Measurements from ENCODE around the gene TMEM25.

The TMEM25 gene

GRCh38 chr11:118537409-118537980 lies 6.5 kb downstream of the TMEM25 start:
- H3K9me3 ChIP-seq (ENCODE audit: control insufficient read depth, insufficient read depth, low read length), result no peaks in the 10 kb centered on the region
- no peak overlapping the region for H3K27ac ChIP-seq (ENCODE audit: low read depth, low read length)
- TF ChIP-seq EZH2phosphoT487 (IDR thresholded peaks at IDR 0.05; ENCODE audit: borderline replicate concordance, low read length) (no peak), CTCF (IDR thresholded peaks at IDR 0.05; ENCODE audit: low read depth, low read length, poor library complexity, severe bottlenecking) (no peak)

GRCh38 chr11:118544010-118544646 lies 13.1 kb downstream of the TMEM25 start:
- no peaks in the 10 kb centered on the region for H3K9me2 ChIP-seq (replicated peaks; ENCODE audit: control insufficient read depth, low read length)
- no peak overlapping the region for H3K4me2 ChIP-seq (ENCODE audit: low read length)
- no peak overlapping the region for H3K27ac ChIP-seq (ENCODE audit: low read depth, low read length)
- no peaks in the 10 kb centered on the region for H3K9me3 ChIP-seq (ENCODE audit: control insufficient read depth, insufficient read depth, low read length)
- H3F3A ChIP-seq (ENCODE audit: control insufficient read depth, insufficient read depth), result no peaks in the 10 kb centered on the region; the same call in 1 of the 2 replicates
- no peaks in the 10 kb centered on the region for H3K36me3 ChIP-seq (ENCODE audit: control insufficient read depth, low read length)
- H3K79me2 ChIP-seq (ENCODE audit: control insufficient read depth, low read length), result no peaks in the 10 kb centered on the region
- TF ChIP-seq EZH2phosphoT487 (IDR thresholded peaks at IDR 0.05; ENCODE audit: borderline replicate concordance, low read length) (no peak), CTCF (IDR thresholded peaks at IDR 0.05; ENCODE audit: low read depth, low read length, poor library complexity, severe bottlenecking) (no peak)
- H4K20me1 ChIP-seq (ENCODE audit: control insufficient read depth, insufficient read depth, low read depth, low read length), result no peaks in the 10 kb centered on the region
- no peak overlapping the region for H3K4me3 ChIP-seq (ENCODE audit: low read length)
- no peaks in the 10 kb centered on the region for H3K27me3 ChIP-seq (ENCODE audit: control insufficient read depth, low read length)
- no peaks in the 10 kb centered on the region for H3K4me1 ChIP-seq (ENCODE audit: control insufficient read depth, low read length)

More at GRCh38 chr11:118537409-118537980, 6.5 kb downstream of the TMEM25 start:
- no peaks in the 10 kb centered on the region for H3K9me2 ChIP-seq (replicated peaks; ENCODE audit: control insufficient read depth, low read length)
- H3K4me1 ChIP-seq (ENCODE audit: control insufficient read depth, low read length), result no peaks in the 10 kb centered on the region
- no peak overlapping the region for H3K4me2 ChIP-seq (ENCODE audit: low read length)
- no peaks in the 10 kb centered on the region for H4K20me1 ChIP-seq (ENCODE audit: control insufficient read depth, insufficient read depth, low read depth, low read length)
- H3K27me3 ChIP-seq (ENCODE audit: control insufficient read depth, low read length), result no peaks in the 10 kb centered on the region
- H3K36me3 ChIP-seq (ENCODE audit: control insufficient read depth, low read length), result no peaks in the 10 kb centered on the region
- H3K79me2 ChIP-seq (ENCODE audit: control insufficient read depth, low read length), result no peaks in the 10 kb centered on the region
- H3F3A ChIP-seq (ENCODE audit: control insufficient read depth, insufficient read depth), result no peaks in the 10 kb centered on the region; the same call in 1 of the 2 replicates
- H3K4me3 ChIP-seq (ENCODE audit: low read length), result no peak overlapping the region

- TF ChIP-seq CTCF (IDR thresholded peaks at IDR 0.05; ENCODE audit: low read depth, low read length, poor library complexity, severe bottlenecking) (no peak), EZH2phosphoT487 (IDR thresholded peaks at IDR 0.05; ENCODE audit: borderline replicate concordance, low read length) (no peak)
- Histone ChIP-seq H3F3A (ENCODE audit: control insufficient read depth, insufficient read depth) (no peaks in the 10 kb centered on the region; the same call in 1 of the 2 replicates), H3K9me3 (ENCODE audit: control insufficient read depth, insufficient read depth, low read length) (no peaks in the 10 kb centered on the region), H3K79me2 (ENCODE audit: control insufficient read depth, low read length) (no peaks in the 10 kb centered on the region), H3K4me1 (ENCODE audit: control insufficient read depth, low read length) (no peaks in the 10 kb centered on the region), H3K27ac (ENCODE audit: low read depth, low read length) (no peak overlapping the region), H3K36me3 (ENCODE audit: control insufficient read depth, low read length) (no peaks in the 10 kb centered on the region), H4K20me1 (ENCODE audit: control insufficient read depth, insufficient read depth, low read depth, low read length) (no peaks in the 10 kb centered on the region), H3K4me2 (ENCODE audit: low read length) (no peak overlapping the region), H3K9me2 (replicated peaks; ENCODE audit: control insufficient read depth, low read length) (no peaks in the 10 kb centered on the region), H3K27me3 (ENCODE audit: control insufficient read depth, low read length) (no peaks in the 10 kb centered on the region), H3K4me3 (ENCODE audit: low read length) (no peak overlapping the region)
These were observed 13.6 kb downstream of the TMEM25 start for GRCh38 chr11:118544647-118545010.

Measured in DOHH2 (cell line).